COLO668 (cell line): ENCODE measurements around the gene UTP18.
"Not testable (repeated sequence)": the region's sequence is repeated elsewhere in the genome, so short reads cannot be mapped to it uniquely, and the experiment has no call there.

ENCODE experiments used
- DNase-seq: peaks from one replicate; lab custom pipeline; 2025; ENCODE audit not compliant: unreplicated experiment; lab: John Stamatoyannopoulos, UW

The UTP18 gene

DNA sequence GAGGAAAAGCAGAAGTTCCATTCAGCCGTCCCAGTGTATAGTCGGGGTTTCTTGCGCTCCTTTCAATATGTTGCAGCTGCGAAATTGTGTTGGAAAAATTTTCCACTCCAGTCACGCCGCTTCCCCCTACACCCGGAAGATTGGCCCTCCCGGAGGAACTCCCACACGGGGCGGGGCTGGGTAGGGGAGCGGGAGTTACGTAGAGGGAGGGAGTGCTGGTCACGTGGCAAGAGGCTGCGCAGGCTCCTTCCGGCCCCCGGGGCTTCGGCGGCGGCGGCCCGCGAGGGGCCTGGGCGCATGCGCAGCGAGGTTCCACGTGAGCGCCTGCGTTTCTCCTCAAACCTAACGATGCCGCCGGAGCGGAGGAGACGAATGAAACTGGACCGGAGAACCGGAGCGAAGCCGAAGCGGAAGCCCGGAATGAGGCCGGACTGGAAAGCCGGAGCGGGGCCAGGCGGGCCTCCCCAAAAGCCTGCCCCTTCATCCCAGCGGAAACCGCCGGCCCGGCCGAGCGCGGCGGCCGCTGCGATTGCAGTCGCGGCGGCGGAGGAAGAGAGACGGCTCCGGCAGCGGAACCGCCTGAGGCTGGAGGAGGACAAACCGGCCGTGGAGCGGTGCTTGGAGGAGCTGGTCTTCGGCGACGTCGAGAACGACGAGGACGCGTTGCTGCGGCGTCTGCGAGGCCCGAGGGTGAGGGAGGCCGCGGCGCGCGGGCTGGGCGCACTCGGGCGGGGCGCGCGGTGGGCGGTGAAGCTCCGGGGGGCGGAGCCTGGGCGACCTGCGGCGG lies at the start of gene UTP18:
UTP18 (plus strand) TSS at position 310 of the 787 bp plus-strand sequence; CDS start at position 349, 39 bp downstream.
- peak; percentile 95 for DNase-seq

DNA sequence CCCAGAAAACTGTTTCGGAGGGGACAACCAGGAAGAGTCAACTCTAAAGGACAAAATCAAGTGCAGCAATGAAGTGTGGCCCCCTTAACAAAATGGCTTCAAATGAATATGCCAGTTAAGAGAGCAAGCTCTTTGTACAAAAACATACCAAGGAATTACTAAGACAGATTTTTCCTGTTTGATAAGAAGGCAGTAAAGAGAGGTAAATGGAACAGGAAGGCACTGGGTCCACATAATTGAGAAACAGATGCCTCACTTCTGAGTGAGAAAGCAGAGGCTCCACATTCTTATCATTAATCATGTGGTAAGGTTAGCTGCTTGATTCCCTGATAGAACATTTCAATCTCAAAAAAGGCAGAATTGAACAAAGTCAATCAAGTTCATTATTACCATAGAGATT lies 45.4 kb upstream of the UTP18 start:
- no peak for DNase-seq

- no peak for DNase-seq
These were observed 42.4 kb upstream of the UTP18 start for GRCh38 chr17:51217946-51218345.

- DNase-seq: no peak
These were observed 39.0 kb upstream of the UTP18 start for GRCh38 chr17:51221322-51221721.

DNA sequence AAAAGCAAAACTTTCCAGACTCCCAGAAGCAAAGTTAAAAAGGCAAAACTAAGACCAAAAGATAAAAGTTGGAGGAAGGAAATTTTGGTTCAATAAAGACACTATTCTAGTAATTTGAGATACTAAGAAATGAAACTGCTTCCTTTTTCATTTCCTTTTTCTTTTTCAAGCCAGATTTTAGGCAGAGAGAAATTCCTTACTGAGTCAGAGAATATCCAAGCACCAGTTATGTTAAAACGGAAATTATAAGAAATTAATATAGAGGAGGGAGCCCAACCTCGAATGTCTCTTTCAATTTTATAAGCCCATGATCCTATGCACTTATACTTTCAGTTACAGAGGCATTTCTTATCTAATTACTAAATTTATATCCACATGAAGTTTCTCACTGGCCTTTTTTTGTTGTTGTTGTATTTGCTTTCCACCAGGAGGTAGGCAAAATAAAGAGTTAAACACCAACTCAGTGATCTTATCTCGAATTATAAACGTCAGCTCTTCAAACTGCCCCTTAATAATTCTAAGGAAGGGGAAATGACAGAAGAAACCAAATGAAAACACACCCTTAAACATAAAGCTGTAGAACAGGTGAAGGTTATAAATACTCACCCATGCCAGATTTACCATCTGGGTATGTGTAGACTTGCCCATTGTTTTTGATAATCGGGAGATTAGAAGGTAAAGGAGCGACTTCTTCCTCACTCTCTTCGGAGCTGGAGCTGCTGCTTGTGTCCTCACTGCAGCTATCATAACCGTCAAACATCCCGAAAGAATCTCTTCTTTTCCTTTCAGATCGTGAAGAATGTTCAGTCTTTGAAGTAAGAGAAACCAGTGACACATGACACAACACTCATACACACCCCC lies 35.7 kb upstream of the UTP18 start:
- DNase-seq: no peak

- DNase-seq: not testable (repeated sequence)
These were observed 34.8 kb upstream of the UTP18 start for GRCh38 chr17:51225523-51225922.

GRCh38 chr17:51228161-51228560 lies 32.2 kb upstream of the UTP18 start:
- no peak for DNase-seq

GRCh38 chr17:51229889-51230288 lies 30.5 kb upstream of the UTP18 start:
- DNase-seq: no peak

- no peak for DNase-seq
These were observed 30.0 kb upstream of the UTP18 start for GRCh38 chr17:51230306-51230705.

DNA sequence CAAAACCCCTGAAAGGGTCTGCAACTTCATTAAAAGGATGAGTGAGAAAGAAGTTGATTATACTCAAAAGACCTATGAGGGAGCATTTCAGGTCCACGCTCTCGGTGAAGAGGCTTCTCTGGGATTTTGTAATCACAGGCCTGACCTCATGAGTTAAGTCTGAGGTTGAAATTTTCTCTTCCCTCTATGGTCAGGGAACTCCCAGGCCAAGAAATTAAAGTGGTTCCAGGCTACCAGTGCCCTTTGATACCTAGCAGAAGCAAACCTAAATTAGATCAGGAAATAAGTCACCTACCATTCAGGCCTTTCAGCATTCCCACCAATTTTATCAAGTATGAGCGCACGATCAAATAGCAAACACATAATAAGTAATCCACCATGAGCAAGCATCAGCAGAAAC lies 28.3 kb upstream of the UTP18 start:
- DNase-seq: no peak

DNA sequence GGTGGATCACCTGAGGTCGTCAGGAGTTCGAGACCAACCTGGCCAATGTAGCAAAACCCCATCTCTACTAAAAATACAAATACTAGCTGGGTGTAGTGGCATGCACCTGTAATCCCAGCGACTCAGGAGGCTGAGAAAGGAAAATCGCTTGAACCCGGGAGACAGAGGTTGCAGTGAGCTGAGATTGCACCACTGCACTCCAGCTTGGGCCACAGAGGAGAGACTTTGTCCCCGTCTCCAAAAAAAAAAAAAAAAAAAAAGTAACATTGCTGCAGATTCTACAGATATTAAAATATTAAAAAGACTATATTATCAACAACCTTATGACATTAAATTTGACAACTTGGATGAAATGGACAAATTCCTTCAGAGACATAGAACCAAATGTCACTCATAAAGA lies 26.2 kb upstream of the UTP18 start:
- DNase-seq: no peak

DNA sequence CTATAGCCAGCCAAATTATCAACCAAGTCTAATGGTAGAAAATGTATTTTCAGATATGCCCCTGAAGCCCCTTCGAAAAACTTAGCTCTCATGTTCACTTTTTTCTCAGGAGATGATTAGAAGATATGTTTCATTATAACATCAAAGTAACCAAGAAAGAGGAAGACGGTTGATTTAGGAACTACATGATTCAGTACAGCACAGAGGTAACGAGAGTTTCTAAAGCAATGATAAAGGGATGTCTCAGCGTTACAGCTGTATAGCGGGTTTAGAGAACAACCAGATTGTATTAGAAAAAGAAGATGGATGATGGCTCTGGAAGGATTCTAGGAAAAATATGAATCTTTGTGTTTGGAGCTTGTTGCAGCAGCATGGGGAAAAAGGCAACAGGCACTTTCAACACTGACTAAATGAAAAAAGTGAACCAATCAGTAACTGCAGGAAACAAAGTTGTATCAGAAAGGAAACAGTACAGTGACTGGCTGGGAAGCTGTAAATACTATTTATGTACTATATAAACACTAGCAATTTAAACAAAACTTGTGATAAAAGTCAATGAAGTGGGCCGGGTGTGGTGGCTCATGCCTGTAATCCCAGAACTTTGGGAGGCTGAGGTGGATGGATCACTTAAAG lies 22.0 kb upstream of the UTP18 start:
- DNase-seq: no peak

DNA sequence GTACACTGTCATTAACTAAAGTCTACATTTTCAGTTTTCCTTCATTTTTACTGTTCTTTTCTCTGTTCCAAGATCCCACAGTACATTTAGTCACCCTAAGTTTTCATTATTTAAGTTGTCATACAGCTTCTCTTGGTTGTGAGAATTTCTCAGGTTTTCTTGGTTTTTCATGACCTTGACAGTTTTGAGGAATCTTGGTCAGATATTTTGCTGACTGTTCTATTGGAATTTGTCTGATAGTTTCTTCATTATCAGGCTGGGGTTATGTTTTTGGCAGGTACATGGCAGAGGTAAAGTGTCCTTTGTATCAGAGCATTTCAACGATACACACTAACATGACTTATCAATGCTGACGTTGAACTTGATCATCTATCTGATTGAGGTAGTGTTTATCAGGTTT lies 20.1 kb upstream of the UTP18 start:
- no peak for DNase-seq

- DNase-seq: no peak
These were observed 16.3 kb upstream of the UTP18 start for GRCh38 chr17:51244041-51244440.

DNA sequence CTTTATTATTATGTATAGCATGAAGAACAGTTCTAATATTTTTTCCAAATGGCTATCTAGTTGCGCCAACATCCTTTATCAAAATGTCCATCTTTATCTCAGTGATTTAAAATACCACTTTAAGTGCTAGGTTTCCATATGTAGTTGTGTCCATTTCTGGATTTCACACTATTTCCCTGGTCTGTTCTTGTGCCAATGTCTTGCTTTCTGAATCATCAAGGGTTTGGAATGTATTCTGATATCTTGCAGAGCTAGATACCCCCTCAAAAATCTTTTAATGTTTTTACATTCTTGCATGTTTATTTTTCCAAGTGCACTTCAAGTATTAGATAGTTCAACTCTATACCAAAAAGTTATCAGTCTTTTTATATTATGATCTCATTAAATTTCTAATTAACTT lies 14.8 kb upstream of the UTP18 start:
- DNase-seq: no peak

GRCh38 chr17:51250314-51250840 lies 10.0 kb upstream of the UTP18 start:
- no peak for DNase-seq

GRCh38 chr17:51251010-51251409 lies 9.3 kb upstream of the UTP18 start:
- DNase-seq: no peak

GRCh38 chr17:51255673-51256072 lies 4.7 kb upstream of the UTP18 start:
- DNase-seq: no peak

- DNase-seq: no peak
These were observed 4.2 kb upstream of the UTP18 start for GRCh38 chr17:51256101-51256500.

DNA sequence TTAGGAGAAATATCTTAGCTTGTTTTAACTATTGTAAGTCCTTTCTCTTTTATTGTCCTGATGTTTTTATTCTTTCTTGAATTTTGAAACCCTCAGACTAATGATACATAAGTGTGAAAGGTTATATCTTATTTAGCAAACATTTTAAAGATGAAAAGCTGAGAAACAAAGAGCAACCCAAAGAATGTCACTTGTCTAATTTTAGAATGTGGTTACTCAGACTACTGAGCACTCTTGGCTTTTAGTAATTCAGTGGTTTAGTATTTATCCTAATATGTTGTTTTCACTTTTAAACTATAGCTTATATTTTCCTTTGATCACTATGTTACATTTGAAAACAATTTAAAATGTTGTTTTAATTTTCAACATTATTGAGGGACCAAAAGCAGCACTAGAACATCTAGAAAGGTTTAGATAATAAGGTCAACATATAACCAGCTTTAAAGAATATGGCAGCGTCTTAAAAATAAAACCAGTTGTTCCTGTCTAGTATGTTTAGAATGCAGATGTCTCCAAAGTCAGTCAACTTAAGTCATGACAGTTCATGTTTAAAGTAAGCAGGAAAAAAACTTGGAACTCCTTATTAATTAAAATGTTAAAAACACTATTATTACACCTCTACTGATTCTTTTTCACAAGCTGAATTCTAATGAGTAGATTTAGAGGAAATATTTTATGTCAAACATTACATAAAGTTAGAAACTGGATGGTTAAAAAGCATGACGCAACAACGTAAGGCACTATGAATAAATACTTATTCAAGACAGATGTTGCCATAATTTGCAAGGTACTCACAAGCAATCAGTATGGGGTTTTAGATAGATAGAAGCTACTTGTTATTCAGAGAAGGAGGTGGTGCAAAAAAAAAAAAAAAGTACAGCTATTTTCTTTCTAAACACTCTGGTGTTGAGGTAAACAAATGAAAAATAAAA lies 2.9 kb upstream of the UTP18 start:
- no peak for DNase-seq
